GM19438 (cell line): ENCODE data around the gene KLHL30.
A peak's percentile ranks its signal among the peaks of the same experiment; 100 is the strongest.

Source experiments
- ATAC-seq: cut with Tn5 transposase; IDR thresholded peaks from one replicate; pipeline ENCODE4 v1.9.1; 2021; ENCODE audit warnings: low read depth; ENCODE audit not compliant: unreplicated experiment

Gene KLHL30, protein sequence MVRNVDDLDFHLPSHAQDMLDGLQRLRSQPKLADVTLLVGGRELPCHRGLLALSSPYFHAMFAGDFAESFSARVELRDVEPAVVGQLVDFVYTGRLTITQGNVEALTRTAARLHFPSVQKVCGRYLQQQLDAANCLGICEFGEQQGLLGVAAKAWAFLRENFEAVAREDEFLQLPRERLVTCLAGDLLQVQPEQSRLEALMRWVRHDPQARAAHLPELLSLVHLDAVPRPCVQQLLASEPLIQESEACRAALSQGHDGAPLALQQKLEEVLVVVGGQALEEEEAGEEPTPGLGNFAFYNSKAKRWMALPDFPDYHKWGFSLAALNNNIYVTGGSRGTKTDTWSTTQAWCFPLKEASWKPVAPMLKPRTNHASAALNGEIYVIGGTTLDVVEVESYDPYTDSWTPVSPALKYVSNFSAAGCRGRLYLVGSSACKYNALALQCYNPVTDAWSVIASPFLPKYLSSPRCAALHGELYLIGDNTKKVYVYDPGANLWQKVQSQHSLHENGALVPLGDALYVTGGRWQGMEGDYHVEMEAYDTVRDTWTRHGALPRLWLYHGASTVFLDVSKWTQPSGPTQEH

GRCh38 chr2:238138331-238139195, at the start of gene KLHL30:
Gene KLHL30 (plus strand): TSS chr2:238138668. CDS start chr2:238140755, 2,087 bp downstream.
- no peak for ATAC-seq

DNA sequence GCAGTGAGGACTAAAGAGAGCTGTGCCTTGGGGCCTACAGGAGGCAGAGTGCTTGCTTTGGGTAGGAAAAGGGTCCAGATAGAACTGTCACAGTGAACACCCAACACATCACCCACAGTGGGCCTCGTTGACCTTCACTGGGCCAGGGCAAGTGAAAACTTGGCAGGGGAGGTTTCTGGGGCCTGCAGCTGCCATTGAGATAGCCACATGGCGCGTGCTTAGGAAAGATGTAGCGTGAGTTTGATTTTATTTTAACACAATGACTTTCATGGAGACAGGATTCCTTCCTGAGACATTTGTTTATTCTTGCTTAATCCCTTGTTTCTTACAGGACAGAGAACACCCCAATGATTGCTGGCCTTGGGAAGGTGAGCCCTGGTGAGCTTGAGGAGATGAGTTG, 47.6 kb upstream of the KLHL30 start:
- ATAC-seq, result no peak

GRCh38 chr2:238091436-238092060, 46.9 kb upstream of the KLHL30 start:
- ATAC-seq, result no peak

GRCh38 chr2:238092486-238093035, 45.9 kb upstream of the KLHL30 start:
- ATAC-seq, result no peak

- ATAC-seq, result no peak
Measured at GRCh38 chr2:238093181-238094140, 45.0 kb upstream of the KLHL30 start.

DNA sequence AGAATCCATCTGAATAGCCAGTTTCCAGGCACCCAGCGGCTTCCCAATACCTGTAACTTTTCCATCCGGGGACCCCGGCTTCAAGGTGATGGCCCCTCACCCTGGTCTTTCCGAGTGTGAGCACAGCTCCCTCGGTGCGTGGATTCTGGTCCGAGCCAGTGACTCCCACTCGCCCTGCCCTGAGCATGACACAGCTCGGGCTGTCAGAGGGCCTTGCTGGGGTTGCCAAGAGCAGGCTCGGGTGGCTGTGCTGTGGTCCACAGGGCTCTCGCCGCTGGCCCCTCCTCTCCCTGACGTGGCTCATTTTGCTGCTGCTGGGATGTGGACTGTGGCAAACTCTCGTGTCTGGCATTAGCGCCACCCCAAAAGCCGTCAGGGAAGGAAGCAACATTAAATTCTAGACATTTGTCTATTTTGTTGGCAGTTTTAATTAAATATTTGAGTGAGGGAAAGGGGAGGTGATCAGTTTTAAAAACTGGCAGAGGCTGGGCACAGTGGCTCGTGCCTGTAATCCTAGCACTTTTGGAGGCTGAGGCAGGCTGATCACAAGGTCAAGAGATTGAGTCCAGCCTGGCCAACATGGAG, 43.9 kb upstream of the KLHL30 start:
- no peak for ATAC-seq

DNA sequence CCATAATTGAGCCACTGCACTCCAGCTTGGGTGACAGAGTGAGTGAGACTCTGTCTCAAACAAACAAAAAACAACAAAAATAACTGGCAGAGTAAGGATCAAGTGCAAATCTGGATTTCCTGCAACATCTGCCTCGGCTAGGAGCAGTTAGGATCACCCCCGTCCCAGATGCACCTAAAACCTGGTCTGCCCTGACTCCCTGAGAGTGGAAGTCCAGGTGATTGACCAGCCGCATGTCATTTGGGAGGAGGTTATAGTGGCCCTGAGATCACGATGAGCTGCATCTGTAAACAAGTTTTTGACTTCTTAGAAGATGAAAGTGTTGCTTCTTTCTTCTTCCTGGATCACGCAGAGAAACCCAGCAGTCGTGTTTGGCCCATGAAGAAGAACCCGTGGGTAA, 43.3 kb upstream of the KLHL30 start:
- ATAC-seq, result no peak

DNA sequence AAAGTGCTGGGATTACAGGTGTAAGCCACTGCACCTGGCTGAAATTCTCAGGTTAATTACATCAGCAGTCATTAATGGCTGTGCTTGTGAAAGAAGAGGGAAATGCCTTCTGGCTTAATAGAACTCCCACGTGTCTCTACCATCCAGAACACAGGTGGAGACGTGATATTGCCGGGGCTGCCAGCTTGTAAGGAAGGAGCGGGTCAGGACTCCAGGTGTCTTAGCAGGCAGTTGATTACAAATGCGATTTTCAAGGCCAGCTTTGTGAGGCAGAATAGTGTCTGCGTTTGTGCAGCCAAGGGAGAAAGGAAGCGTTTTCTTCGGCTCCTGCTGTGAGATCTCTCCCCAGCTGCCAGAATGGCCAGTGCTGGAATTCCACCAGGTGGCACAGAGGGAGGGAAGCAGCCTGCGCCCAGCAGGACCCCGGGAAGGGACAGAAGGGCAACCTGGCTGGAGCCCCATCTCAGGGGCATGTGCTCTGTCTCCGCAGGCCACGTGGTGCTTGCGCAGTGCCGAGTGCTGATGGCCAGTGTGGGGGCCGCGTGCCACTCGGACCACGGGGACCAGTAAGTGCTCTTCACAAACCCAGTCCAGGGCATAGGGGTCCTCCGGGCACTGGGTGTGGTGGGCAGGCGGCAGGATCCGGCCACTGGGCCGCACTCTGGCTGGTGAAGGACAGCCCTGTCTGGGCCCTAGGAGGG, 42.0 kb upstream of the KLHL30 start:
- ATAC-seq, result no peak

- ATAC-seq, result no peak
Measured at GRCh38 chr2:238097201-238097987, 41.1 kb upstream of the KLHL30 start.

DNA sequence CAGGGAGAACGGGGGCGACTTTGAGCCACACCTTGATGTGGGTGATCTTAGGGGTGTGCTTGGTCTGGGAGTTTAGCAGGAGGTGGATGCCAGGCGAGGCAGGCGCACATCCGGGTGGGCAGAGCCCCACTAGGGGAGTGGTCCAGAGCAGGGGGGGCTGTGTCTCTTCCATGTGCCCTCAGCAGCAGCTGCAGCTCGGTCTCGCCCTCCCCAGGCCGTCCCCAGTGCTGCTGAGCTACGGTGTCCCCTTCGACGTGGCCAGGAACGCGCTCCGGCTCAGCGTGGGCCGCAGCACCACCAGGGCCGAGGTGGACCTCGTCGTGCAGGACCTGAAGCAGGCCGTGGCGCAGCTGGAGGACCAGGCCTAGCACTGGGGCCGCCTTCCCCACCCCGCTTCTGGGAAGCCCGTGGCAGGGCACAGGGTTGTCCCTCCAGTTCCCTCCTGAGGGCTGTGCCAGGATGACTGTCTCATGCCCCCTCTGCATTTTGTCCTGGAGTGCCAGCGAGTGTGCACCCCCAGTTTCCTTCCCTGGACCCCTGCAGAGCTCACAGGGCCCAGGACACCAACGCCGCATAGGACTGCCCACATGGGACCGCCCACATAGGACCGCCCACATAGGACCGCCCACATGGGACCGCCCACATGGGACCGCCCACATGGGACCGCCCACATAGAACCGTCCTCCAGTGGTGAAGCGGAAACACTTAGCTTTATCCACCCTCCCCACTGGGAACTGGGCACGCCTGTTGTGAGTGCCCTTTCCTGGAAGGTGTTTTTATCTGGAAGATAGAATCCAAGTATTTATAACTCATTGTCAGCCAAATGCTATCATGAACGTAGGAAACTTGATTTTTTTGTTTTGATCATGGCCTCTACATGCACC, 40.2 kb upstream of the KLHL30 start:
- peak; percentile 91 for ATAC-seq

DNA sequence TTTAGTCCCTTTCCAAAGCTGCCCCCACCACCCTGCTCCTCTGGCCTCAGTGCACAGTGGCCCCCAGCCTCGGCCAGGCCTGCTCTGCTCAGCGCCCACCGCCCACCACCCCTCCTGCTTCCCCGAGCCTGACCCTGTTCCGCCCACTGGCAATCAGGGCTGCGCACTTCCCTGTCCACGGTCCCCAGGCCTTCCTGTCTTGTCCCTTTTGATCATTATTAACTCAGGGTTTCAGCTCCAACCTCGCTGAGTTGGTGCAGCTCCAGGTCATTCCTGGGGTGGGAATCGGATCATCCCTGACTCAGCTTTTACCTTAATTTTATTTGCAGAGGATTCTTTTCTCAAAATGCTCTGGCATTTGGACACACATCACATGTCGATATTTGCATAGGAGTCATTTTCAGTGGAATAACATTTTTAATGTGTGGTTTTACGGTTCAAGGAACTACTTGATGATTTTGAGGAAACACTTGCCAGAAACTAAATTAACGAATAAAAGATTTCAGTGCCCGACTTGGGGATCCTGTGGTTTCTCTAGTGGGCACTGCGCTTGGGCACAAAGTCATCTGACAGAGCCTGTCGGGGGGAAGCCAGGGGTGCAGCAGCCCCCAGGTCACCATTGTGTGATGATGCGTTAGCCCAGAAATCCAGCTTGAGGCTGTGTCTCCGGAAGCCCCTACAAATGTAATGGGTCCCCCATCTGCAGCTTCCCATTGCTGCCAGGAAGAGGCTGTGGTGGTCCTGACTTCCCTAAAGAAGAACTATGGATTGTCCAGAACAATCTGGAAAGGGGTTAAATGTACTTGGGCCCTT, 39.4 kb upstream of the KLHL30 start:
- ATAC-seq, result peak; percentile 32

- ATAC-seq, result no peak
Measured at GRCh38 chr2:238099714-238100048, 38.8 kb upstream of the KLHL30 start.

DNA sequence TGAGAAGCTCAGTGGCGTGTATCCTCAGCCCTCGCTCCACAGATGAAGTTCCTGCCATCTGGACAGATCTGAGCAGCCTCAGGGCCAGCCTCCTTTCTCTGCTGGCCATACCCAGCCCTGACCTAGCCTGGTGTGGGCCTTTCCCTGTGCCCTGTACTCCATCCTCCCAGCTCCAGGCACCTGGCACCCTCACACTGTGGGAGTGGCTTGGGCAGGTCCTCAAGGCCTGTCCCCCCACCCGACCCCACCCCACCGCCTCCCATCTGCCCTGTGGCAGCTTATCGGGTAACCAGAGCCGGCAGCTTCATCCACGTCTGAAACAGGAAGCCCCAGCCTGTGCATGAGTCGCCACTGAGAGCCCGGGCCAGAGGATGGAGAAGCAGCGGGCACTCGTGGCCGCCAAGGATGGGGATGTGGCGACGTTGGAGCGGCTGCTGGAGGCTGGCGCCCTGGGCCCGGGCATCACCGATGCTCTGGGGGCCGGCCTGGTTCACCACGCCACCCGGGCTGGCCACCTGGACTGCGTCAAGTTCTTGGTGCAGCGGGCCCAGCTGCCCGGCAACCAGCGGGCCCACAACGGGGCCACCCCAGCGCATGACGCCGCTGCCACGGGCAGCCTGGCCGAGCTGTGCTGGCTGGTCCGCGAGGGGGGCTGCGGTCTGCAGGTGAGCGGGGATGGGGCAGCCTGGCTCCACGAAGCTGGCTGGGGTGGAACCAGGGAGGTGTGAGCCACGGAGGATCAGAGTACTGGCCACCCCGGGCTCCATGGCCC, 38.2 kb upstream of the KLHL30 start, which contains the start of gene ESPNL:
ESPNL (plus strand) TSS at position 292 of the 772 bp plus-strand sequence; CDS start at position 372, 80 bp downstream.
- ATAC-seq, result no peak

- no peak for ATAC-seq
Measured at GRCh38 chr2:238100821-238101771, 37.4 kb upstream of the KLHL30 start.
